HepG2 (cell line): ENCODE measurements around the gene PSMB3. TPM values are rescaled to one million over a fixed set of nuclear protein-coding genes. Genes with fewer than 3 reads are reported as not detected.

Experiments
- AKAP8 ChIP-seq: sonication (generic); formaldehyde crosslinking; IDR thresholded peaks from 2 replicates; pipeline ENCODE4 v1.5.1; 2020; ENCODE audit warnings: mild to moderate bottlenecking, missing genetic modification reagents
- ARID3A ChIP-seq: IDR thresholded peaks from 2 replicates; pipeline ENCODE4 v1.6.1; 2012; ENCODE audit warnings: low read depth, low read length, improper control_type of control experiment
- KLF13 ChIP-seq: sonication (generic); formaldehyde crosslinking; IDR thresholded peaks from 2 replicates; pipeline ENCODE4 v1.4.0; 2020; ENCODE audit warnings: mild to moderate bottlenecking, missing genetic modification reagents
- KLF9 ChIP-seq: IDR thresholded peaks from 2 replicates; pipeline ENCODE4 v1.6.1; 2016; ENCODE audit warnings: low read depth
- MTF2 ChIP-seq: sonication (generic); formaldehyde crosslinking; IDR thresholded peaks from 2 replicates; pipeline ENCODE4 v1.5.0; 2020; ENCODE audit warnings: missing genetic modification reagents, borderline replicate concordance
- ONECUT2 ChIP-seq: sonication (generic); formaldehyde crosslinking; IDR thresholded peaks from 2 replicates; pipeline ENCODE4 v1.4.0; 2020; ENCODE audit warnings: missing genetic modification reagents
- PRMT3 ChIP-seq: sonication (generic); formaldehyde crosslinking; IDR thresholded peaks from 2 replicates; pipeline ENCODE4 v1.8.1; 2022; ENCODE audit warnings: low read depth, mild to moderate bottlenecking, moderate library complexity, missing genetic modification reagents, borderline replicate concordance
- TCF7L2 ChIP-seq: IDR thresholded peaks from 2 replicates; pipeline ENCODE4 v1.6.1; 2011; ENCODE audit warnings: mild to moderate bottlenecking, low read depth, low read length, moderate library complexity
- TOE1 ChIP-seq: sonication (generic); formaldehyde crosslinking; IDR thresholded peaks from 2 replicates; pipeline ENCODE4 v1.4.0; 2020; ENCODE audit warnings: mild to moderate bottlenecking, missing genetic modification reagents
- ZBTB33 ChIP-seq: sonication (generic); formaldehyde crosslinking; IDR thresholded peaks from 2 replicates; pipeline ENCODE4 v1.4.0; 2020; ENCODE audit warnings: missing genetic modification reagents
- ZBTB42 ChIP-seq: sonication (generic); formaldehyde crosslinking; IDR thresholded peaks from 2 replicates; pipeline ENCODE4 v1.5.0; 2020; ENCODE audit warnings: mild to moderate bottlenecking, missing genetic modification reagents
- ZBTB7A ChIP-seq: sonication (generic); formaldehyde crosslinking; IDR thresholded peaks from 2 replicates; pipeline ENCODE4 v1.8.0; 2022; ENCODE audit warnings: mild to moderate bottlenecking, missing genetic modification reagents
- ZFP82 ChIP-seq: sonication (generic); formaldehyde crosslinking; IDR thresholded peaks from 2 replicates; pipeline ENCODE4 v1.5.1; 2020; ENCODE audit warnings: mild to moderate bottlenecking, missing genetic modification reagents, borderline replicate concordance
- ZNF556 ChIP-seq: sonication (generic); formaldehyde crosslinking; IDR thresholded peaks from 2 replicates; pipeline ENCODE4 v1.4.0; 2020; ENCODE audit warnings: mild to moderate bottlenecking, missing genetic modification reagents, borderline replicate concordance
- ZNF615 ChIP-seq: sonication (generic); formaldehyde crosslinking; IDR thresholded peaks from 2 replicates; pipeline ENCODE4 v1.5.0; 2020; ENCODE audit warnings: mild to moderate bottlenecking, missing genetic modification reagents, borderline replicate concordance
- polyA plus RNA-seq, 8 experiments: library from polyadenylated mRNA; depleted of rRNA in 3 of 8; stranded (reverse) in 7 of 8; unstranded in 1 of 8; fragments of >200 nt; fragmentation: Illumina TruSeq in 4 of 8; extraction: Trizol in 4 of 8; gene quantifications; 2 replicates each; pipeline versions ENCODE4 v1.2.1 to v1.2.3, GENCODE V29; 2011 to 2016; ENCODE audit warnings: low read depth in 4 of 8, missing spikeins in 1 of 8, mixed read lengths in 1 of 8; ENCODE audit not compliant: insufficient read depth in 1 of 8
- total RNA-seq, 5 experiments: library from RNA; depleted of rRNA; stranded (reverse); fragments of >200 nt; fragmentation: Illumina TruSeq; extraction: Trizol; gene quantifications; 2 replicates each; pipeline ENCODE4 v1.2.3, GENCODE V29; 2016; ENCODE audit warnings: low read depth in 1 of 5
- TF ChIP-seq, protein P1 (sequence below): sonication (generic); formaldehyde crosslinking; IDR thresholded peaks from 2 replicates; pipeline ENCODE4 v1.4.0; 2020; ENCODE audit warnings: mild to moderate bottlenecking, missing genetic modification reagents

The PSMB3 gene
- total and polyA plus RNA-seq, 2 of the 13 experiments (the other 11 are each of a cell fraction or from before 2014, with no cell fraction given): 366 to 517 TPM

- peak; percentile 45; the same call in 1 of the 2 replicates for TF ChIP-seq ARID3A
- 0 out of 2 replicates have a peak, but pooled peaks have one; percentile 23 for TF ChIP-seq ZBTB7A
- TF ChIP-seq ONECUT2 (CRISPR knock-in tag): 0 out of 2 replicates have a peak, but pooled peaks have one; percentile 9
- no peak for TF ChIP-seq KLF13
- TF ChIP-seq, protein P1, sequence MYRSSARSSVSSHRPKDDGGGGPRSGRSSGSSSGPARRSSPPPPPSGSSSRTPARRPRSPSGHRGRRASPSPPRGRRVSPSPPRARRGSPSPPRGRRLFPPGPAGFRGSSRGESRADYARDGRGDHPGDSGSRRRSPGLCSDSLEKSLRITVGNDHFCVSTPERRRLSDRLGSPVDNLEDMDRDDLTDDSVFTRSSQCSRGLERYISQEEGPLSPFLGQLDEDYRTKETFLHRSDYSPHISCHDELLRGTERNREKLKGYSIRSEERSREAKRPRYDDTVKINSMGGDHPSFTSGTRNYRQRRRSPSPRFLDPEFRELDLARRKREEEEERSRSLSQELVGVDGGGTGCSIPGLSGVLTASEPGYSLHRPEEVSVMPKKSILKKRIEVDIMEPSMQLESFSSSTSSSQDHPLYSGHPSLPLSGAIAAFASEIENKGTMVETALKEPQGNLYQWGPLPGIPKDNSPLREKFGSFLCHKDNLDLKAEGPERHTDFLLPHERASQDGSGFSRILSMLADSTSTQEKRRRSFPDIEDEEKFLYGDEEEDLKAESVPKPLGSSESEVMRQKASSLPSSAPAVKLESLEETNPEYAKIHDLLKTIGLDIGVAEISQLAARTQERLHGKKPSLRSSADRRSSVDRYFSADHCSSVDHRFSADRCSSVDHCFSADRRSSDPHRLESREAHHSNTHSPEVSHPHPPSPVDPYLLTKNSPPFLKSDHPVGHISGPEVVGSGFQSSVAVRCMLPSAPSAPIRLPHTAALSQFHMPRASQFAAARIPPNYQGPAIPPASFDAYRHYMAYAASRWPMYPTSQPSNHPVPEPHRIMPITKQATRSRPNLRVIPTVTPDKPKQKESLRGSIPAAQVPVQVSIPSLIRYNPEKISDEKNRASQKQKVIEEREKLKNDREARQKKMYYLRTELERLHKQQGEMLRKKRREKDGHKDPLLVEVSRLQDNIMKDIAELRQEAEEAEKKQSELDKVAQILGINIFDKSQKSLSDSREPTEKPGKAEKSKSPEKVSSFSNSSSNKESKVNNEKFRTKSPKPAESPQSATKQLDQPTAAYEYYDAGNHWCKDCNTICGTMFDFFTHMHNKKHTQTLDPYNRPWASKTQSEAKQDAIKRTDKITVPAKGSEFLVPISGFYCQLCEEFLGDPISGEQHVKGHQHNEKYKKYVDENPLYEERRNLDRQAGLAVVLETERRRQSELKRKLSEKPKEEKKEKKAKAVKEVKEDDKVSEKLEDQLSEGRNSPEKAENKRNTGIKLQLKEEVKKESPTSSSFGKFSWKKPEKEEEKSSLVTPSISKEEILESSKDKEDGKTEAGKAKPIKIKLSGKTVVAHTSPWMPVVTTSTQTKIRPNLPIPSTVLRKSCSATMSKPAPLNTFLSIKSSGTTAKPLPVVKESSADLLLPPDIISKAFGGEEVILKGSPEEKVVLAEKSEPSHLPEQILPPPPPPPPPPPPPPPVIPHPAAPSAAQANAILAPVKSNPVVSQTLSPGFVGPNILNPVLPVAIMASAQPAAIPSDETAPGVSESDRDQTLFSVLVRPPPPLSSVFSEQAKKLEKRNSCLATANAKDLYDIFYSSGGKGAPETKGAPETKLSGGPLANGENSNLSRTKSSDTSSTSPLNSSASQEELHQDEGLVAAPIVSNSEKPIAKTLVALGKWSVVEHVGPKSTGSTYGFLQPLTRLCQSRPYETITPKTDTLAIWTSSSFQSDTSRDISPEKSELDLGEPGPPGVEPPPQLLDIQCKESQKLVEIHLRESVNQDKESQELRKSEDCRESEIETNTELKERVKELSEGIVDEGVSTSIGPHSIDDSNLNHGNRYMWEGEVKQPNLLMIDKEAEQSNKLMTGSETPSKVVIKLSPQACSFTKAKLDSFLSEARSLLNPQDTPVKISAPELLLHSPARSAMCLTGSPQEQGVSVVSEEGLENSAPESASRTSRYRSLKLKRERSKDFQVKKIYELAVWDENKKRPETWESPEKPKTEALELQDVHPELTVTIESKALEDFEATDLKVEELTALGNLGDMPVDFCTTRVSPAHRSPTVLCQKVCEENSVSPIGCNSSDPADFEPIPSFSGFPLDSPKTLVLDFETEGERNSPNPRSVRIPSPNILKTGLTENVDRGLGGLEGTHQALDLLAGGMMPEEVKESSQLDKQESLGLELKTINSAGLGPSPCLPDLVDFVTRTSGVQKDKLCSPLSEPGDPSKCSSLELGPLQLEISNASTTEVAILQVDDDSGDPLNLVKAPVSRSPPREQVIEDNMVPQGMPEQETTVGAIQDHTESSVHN (CRISPR knock-in tag): no peak
- no peak for TF ChIP-seq ZBTB42
- no peak for TF ChIP-seq TCF7L2
- TF ChIP-seq TOE1 (CRISPR knock-in tag): 0 out of 2 replicates have a peak, but pooled peaks have one; percentile 45
- no peak for TF ChIP-seq ZFP82 (CRISPR knock-in tag)
- TF ChIP-seq ZNF615 (CRISPR knock-in tag): no peak
- no peak for TF ChIP-seq KLF9 (CRISPR knock-in tag)
- peak; percentile 84; the same call in 1 of the 2 replicates for TF ChIP-seq AKAP8 (CRISPR knock-in tag)
- TF ChIP-seq ZNF556 (CRISPR knock-in tag): peak; percentile 79; the same call in 1 of the 2 replicates
- no peak; the same call in 1 of the 2 replicates for TF ChIP-seq MTF2 (CRISPR knock-in tag)
- peak; percentile 63 for TF ChIP-seq ZBTB33 (CRISPR knock-in tag)
- peak; percentile 87; the same call in 1 of the 2 replicates for TF ChIP-seq PRMT3
Measured at GRCh38 chr17:38752308-38753070, at the start of gene PSMB3 (continued).
